AG10803 (cell line): ENCODE measurements around the gene MAN2A1.

Experiments
- DNase-seq: peaks from one replicate; pipeline ENCODE4 v3.0.0; 2010; ENCODE audit warnings: low read depth
- H3K4me3 ChIP-seq: 2 replicates; pipeline ENCODE4 v1.5.1; 2011; ENCODE audit warnings: mild to moderate bottlenecking, low read length, control low read depth
- TF ChIP-seq, protein P1 (sequence below): conservative IDR thresholded peaks from 2 replicates; pipeline ENCODE4 v1.5.1; 2011; ENCODE audit warnings: mild to moderate bottlenecking, low read length, control low read depth, inconsistent platforms

Gene MAN2A1

DNA sequence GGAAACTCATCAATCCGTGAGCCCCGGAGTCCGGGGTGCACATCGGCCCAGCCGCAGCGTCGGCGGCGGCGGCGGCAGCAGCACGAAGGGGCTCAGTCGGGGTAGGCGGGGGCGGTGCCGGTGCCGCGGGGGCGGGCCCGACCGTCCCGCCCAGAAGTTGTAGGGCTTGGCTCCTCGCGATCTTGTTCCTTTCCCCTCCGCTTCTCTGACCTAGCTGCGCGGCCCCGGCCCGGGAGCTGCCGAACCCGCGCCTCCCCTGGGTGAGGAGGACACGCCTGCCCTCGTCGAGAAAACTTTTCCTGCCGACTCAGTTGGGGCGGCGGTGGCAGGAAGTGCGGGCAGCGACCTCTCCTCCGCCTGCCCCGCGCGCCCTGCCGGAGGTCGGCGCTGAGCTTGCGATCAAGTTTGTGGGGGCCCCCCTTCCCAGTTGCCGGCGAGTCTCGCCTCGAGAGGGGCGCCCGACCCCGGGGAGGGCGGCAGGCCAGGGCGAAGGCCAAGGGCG, at the start of gene MAN2A1:
TSS of gene MAN2A1 (plus strand) at position 188 of the 502 bp plus-strand sequence. CDS start 491 bp downstream, outside the sequence.
- H3K4me3 ChIP-seq, result peak within 1 kb of the TSS; percentile 92
- DNase-seq, result peak; percentile 71
- TF ChIP-seq, protein P1, sequence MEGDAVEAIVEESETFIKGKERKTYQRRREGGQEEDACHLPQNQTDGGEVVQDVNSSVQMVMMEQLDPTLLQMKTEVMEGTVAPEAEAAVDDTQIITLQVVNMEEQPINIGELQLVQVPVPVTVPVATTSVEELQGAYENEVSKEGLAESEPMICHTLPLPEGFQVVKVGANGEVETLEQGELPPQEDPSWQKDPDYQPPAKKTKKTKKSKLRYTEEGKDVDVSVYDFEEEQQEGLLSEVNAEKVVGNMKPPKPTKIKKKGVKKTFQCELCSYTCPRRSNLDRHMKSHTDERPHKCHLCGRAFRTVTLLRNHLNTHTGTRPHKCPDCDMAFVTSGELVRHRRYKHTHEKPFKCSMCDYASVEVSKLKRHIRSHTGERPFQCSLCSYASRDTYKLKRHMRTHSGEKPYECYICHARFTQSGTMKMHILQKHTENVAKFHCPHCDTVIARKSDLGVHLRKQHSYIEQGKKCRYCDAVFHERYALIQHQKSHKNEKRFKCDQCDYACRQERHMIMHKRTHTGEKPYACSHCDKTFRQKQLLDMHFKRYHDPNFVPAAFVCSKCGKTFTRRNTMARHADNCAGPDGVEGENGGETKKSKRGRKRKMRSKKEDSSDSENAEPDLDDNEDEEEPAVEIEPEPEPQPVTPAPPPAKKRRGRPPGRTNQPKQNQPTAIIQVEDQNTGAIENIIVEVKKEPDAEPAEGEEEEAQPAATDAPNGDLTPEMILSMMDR, result no peak

DNA sequence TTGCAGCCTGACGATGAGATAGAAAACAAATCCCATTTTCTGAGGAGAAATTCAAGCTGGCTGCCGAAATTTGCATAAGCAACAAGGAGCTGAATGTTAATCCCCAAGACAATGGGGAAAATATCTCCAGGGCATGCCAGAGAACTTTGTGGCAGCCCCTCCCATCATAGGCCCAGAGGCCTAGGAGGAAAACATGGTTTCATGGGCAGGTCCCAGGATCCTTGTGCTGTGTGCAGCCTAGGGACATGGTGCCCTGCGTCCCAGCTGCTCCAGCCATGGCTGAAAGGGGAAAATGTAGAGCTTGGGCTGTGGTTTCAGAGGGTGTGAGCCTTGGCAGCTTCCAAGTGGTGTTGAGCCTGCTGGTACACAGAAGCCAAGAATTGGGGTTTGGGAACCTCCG, 48.8 kb upstream of the MAN2A1 start:
- H3K4me3 ChIP-seq, result no peak overlapping the region
- no peak for DNase-seq
- TF ChIP-seq, protein P1, result no peak

DNA sequence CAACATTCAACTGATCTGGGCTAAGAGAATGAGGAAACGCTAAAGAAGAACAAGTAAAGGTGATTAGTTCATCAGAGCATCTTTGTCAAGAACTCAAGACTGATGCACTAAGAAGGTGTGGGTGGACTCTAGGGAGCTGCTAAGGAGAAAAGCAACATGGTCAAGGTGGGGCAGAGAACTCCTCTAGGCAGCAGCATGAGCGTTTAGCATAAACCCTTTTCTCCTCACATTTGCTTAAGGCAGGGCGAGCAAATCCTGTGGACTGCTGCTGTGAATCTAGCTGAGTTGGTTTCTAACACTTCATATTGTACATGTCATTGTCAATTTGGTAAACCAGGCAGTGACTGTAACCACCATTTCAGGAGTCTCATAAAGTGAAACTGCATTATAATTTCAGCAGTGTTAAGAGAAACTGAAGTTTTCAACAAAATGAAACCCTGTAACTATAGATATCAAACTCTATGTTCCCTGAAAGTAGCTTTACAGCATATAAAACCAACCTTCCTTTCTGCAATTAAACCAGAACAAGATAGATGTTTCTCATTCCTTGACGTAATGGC, 45.9 kb upstream of the MAN2A1 start:
- no peak overlapping the region for H3K4me3 ChIP-seq
- DNase-seq, result no peak
- TF ChIP-seq, protein P1, result no peak

DNA sequence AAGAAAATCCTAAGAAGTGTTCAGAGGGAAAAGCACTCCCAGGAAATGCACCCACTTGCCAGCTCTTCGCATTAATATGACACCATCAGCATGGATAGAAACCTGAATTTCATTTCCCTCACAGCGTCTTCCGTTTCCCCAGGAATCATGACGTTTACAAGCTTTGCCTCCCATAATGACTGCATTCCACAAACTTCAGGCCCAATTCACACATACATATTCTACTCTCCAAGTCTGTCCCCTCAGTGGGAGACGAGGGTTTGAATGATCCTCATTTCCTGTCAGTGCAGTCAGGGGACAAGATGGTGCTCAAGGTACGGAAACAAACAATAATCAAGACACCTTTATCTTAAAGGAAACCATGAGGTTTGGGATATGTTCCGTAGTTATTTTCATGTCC, 44.9 kb upstream of the MAN2A1 start:
- TF ChIP-seq, protein P1, result no peak
- DNase-seq, result no peak
- H3K4me3 ChIP-seq, result no peak overlapping the region

DNA sequence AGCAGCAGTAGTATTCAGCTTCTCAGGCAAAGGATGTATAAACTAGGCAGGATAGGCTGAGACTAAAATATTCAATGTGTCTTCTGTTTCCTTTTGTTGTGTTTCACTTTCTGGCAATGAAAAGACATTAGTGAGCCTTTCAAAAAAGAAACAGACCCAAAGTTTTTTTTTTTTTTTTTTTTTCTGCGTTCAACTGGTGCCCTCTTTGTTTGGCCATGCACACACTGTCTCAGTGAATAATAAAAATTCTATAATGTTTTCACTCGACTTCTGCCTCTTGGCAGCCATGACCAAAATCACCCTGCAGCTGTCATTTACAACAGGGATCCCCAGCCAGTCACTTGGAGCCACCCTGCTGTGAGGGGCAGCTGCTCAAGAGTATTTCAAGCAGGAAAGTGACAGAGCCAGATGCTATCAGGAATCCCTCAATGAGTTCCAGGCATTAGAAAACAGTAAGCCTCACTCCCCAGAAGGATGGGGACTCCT, 44.0 kb upstream of the MAN2A1 start:
- TF ChIP-seq, protein P1, result no peak
- no peak overlapping the region for H3K4me3 ChIP-seq
- DNase-seq, result no peak

DNA sequence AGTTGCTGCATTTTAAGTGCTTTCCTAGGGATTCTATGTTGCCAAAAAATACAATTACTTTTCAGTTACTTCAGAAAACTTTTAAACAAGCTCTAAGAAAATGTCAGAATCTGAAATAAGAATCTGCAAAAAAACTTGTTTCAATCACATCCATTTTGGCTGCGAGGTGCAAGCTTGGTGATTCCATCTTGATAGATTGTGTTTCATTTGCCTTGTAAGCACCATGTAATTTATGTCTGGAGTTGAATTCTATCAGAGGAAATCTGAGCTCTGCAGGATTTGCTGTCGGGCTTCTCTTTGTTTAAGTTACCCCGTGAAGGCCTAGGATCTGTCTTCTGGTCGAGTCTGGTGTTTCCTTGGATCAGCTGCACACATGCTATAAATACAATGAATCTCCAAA, 40.4 kb upstream of the MAN2A1 start:
- TF ChIP-seq, protein P1, result no peak
- DNase-seq, result no peak
- H3K4me3 ChIP-seq, result no peak overlapping the region

DNA sequence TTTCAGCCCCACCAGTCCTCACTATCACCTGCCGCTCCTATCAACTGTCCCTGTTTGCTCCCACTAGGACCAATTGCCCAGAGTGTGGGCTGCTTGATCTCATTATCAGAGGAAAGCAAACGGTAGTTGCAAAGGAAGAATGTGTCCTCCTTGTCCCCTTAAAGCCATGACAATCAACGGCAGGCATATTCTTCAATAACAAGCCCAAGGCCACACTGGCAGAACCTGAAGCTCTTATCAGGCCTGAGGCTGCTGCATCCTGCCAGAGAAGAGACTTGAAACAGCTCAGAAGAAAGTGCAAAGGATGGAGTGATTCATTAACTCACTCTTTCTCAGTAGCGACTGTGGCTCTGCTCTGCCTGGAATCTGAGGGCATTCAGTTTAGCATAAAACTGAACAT, 39.2 kb upstream of the MAN2A1 start:
- no peak overlapping the region for H3K4me3 ChIP-seq
- no peak for DNase-seq
- TF ChIP-seq, protein P1, result no peak
